Naive thymus-derived CD8-positive, alpha-beta T cell (primary cell): ENCODE results near the gene TRIM62. TPM values are rescaled to one million over a fixed set of nuclear protein-coding genes. Genes with fewer than 3 reads are reported as not detected.
A peak's percentile ranks its signal among the peaks of the same experiment; 100 is the strongest.

Source experiments
- ATAC-seq, 2 donors: fragments of 150-1000 bp; cut with Tn5 transposase in 1 of 2; sonication (Bioruptor Pico), chemical (Tn5 transposase) in 1 of 2; 1 replicate in 1 of 2; 2 replicates in 1 of 2; pipeline ENCODE4 v1.10.0; 2021; ENCODE audit warnings: mild to moderate bottlenecking in 2 of 2, moderate library complexity in 2 of 2
- POLR2A ChIA-PET: fragments of 350-600 bp; sonication (Branson Sonifier 250); formaldehyde crosslinking; loops from one replicate; lab custom pipeline; 2021; ENCODE audit warnings: antibody characterized with exemption; lab: Charles Lee
- DNase-seq, 10 donors: peaks; one replicate each; pipeline versions ENCODE4 v3.0.0 to v3.0.0-alpha.2; 2020 to 2022
- H3K27ac Mint-ChIP-seq, 10 donors: one replicate each; pipeline ENCODE4 v1.8.0; 2020 to 2022; ENCODE audit warnings: mild to moderate bottlenecking in 10 of 10, mixed read lengths in 10 of 10, moderate library complexity in 4 of 10, inconsistent platforms in 1 of 10
- H3K27me3 Mint-ChIP-seq, 5 donors: one replicate each; pipeline ENCODE4 v1.8.0; 2021 to 2022; ENCODE audit warnings: mixed read lengths in 5 of 5
- H3K36me3 Mint-ChIP-seq, 3 donors: one replicate each; pipeline ENCODE4 v1.8.0; 2020 to 2022; ENCODE audit warnings: mixed read lengths in 3 of 3, mild to moderate bottlenecking in 2 of 3, inconsistent platforms in 1 of 3
- H3K4me1 Mint-ChIP-seq, 4 donors: one replicate each; pipeline ENCODE4 v1.8.0; 2021 to 2022; ENCODE audit warnings: mixed read lengths in 4 of 4
- H3K4me3 Mint-ChIP-seq, 10 donors: one replicate each; pipeline ENCODE4 v1.8.0; 2020 to 2022; ENCODE audit warnings: mild to moderate bottlenecking in 10 of 10, mixed read lengths in 10 of 10, moderate library complexity in 6 of 10, inconsistent platforms in 1 of 10
- H3K9me3 Mint-ChIP-seq, 9 donors: one replicate each; pipeline ENCODE4 v1.8.0; 2020 to 2022; ENCODE audit warnings: mixed read lengths in 9 of 9, mild to moderate bottlenecking in 3 of 9, inconsistent platforms in 1 of 9, moderate library complexity in 1 of 9
- polyA plus RNA-seq, 3 donors: library from polyadenylated mRNA; unstranded; fragments of 300-500 nt; fragmentation: Illumina TruSeq; gene quantifications; one replicate each; pipeline ENCODE4 v1.2.3, GENCODE V29; 2021
- total RNA-seq, 8 experiments: library from RNA in 2 of 8; stranded (reverse) in 2 of 8; gene quantifications; one replicate each; pipeline ENCODE4 v1.2.3 and lab custom pipeline; 2021 to 2026

TRIM62 gene
- total and polyA plus RNA-seq, 5 experiments from 2014 or later: 2.7 to 17.6 (median 4.7) TPM

DNA sequence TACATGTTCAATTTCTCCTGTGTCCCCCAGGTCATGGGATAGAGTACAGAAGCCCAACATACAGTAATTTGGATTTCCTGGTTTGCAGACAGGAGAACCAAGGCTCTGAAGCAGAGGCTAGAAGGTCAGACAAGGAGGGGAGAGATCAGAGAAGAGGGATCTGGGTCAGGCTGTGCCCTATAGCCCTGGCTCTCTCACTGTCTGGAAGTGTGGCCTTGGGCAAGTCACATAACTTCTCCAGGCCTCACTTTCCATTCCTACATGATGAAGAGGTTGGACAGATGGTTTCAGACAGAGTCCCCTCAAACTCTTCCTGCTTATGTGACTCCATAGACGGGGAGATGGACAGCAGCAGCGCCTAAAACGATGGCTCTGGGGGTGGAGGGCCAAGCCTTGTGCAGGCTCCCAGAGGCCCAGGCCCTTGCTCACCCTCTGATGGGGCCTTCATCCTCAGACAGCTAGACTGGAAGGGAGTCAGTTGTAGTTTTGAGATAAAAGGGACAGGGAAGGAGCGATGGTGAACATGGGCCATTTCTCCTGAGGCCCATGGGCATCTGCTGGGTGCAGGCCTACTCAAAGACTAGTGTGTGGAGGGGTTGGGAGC lies 2.9 kb downstream of the TRIM62 start:
- Mint-ChIP-seq H3K4me3 (peak overlapping the region in 3 of 10 donors; percentile 34 to 60 (median 37)), H3K36me3 (peaks cover 0 to 13% (median 0%) of the 10 kb centered on the region in 3 donors), H3K27ac (peak overlapping the region in 5 of 10 donors; percentile 12 to 61 (median 42)), H3K4me1 (peaks cover 21 to 41% (median 27%) of the 10 kb centered on the region in 4 donors), H3K27me3 (peaks cover 0 to 1% (median 0%) of the 10 kb centered on the region in 5 donors), H3K9me3 (no peaks in the 10 kb centered on the region)
- DNase-seq (no peak), ATAC-seq (no peak)
- POLR2A ChIA-PET: no interaction called here

DNA sequence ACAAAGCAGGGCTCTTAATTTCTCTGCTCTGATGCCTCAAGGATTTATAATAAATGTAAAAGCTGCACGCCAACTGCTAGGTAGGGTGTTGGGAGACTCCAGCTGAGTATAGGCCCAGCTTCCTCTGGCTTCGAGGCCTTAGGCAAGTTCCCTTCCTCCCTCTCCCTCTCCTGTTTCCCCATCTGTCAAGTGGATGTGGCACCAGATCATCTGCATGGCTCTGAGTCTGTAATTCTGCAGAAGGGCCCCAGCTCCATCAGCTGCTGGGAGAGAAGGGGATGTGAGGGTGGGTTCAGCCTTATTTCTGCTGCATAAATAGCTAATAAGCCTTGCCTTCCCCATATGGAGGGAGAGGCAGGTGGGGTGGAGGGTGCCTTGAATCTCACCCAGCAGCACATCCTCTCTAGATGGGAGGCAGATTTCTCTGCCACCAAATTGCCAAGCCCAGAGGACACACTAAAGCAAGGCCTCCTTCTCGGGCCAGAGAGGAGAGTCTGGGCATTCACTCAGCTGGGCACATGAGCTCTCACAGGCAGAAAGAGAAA lies 3.8 kb downstream of the TRIM62 start:
- Mint-ChIP-seq H3K36me3 (peaks cover 0 to 13% (median 0%) of the 10 kb centered on the region in 3 donors), H3K27ac (no peak overlapping the region), H3K4me1 (peaks cover 23 to 44% (median 31%) of the 10 kb centered on the region in 4 donors), H3K4me3 (peak overlapping the region in 1 of 10 donors; percentile 7), H3K27me3 (peaks cover 0 to 1% (median 0%) of the 10 kb centered on the region in 5 donors), H3K9me3 (no peaks in the 10 kb centered on the region)
- ATAC-seq (no peak), DNase-seq (no peak)
- POLR2A ChIA-PET: interaction anchor here (1.0 kb wide), 1 partner anchor 172 kb away, joined by 3 read pairs; no protein-coding TSS in a partner anchor

DNA sequence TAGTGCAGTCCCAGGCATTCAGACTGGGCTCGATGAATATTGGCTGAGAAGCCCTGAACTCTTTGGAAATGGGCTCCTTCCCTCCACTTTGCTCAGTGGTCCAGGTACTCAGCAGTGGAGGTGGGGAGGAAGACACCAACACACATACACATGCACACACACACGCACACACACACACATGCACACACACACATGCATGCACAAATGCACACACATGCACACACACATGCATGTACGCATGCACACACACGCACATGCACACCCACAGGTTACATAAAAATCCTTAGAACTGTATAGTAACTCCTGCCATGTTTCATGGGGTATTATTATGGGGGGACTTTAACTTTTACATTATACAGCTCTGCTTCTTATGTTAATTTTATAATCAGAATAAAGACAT lies 5.0 kb downstream of the TRIM62 start:
- POLR2A ChIA-PET: no interaction called here
- peaks cover 0 to 16% (median 0%) of the 10 kb centered on the region in 3 donors for H3K36me3 Mint-ChIP-seq
- ATAC-seq (no peak), DNase-seq (no peak)
- no peak overlapping the region for H3K27ac Mint-ChIP-seq
- H3K27me3 Mint-ChIP-seq: no peaks in the 10 kb centered on the region
- H3K9me3 Mint-ChIP-seq: no peaks in the 10 kb centered on the region
- no peak overlapping the region for H3K4me3 Mint-ChIP-seq
- peaks cover 20 to 46% (median 33%) of the 10 kb centered on the region in 4 donors for H3K4me1 Mint-ChIP-seq

DNA sequence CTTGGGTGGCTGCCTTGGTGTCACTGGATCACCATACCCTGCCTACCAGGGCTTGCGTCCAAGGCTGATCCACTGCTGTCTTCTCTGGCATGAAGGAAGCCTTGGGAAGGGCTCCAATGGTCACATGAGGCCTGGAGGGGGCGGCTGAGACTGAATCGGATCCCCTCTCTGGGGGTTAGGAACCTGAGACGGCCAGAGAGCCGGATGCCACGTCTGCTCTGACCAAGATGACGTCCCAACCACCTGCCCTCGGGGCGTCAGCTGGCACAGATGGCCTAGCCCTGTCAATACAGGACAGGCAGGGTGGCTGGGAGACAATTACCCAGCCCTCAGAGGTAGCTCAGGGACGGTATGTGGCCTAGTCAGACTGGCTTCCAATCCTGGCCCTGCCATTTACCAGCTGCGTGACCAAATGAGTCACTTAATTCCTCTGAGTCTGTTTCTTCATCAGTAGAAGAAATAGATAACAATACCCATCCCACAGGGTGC lies 5.4 kb downstream of the TRIM62 start:
- DNase-seq (no peak), ATAC-seq (no peak)
- POLR2A ChIA-PET: no interaction called here
- Mint-ChIP-seq H3K4me3 (no peak overlapping the region), H3K27ac (no peak overlapping the region), H3K27me3 (no peaks in the 10 kb centered on the region), H3K4me1 (peaks cover 21 to 48% (median 34%) of the 10 kb centered on the region in 4 donors), H3K36me3 (peaks cover 0 to 16% (median under 1%) of the 10 kb centered on the region in 3 donors), H3K9me3 (no peaks in the 10 kb centered on the region)

DNA sequence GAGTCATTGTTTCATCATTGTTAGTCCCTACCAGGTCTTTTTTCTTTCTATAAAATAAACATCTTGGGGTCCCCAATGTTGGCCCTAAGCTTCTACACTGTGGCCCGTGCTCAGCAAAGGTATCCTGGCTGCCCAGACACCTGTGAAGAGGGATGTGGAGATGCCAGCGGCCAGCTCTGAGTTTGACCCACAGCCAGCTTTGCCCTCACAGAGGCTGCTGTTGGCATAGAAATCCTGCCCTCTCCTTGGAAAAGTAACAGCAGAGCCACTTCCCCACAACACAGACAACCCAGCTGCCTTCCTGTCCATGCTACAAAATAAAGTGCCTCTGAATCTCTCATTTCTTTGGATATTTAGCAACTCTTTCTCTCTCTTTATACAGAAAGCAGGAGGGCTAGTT lies 6.0 kb downstream of the TRIM62 start:
- no peak overlapping the region for H3K27ac Mint-ChIP-seq
- H3K4me3 Mint-ChIP-seq: no peak overlapping the region
- POLR2A ChIA-PET: no interaction called here
- no peak for ATAC-seq
- peaks cover 21 to 44% (median 34%) of the 10 kb centered on the region in 4 donors for H3K4me1 Mint-ChIP-seq
- no peak for DNase-seq
- peaks cover 0 to 22% (median 3%) of the 10 kb centered on the region in 3 donors for H3K36me3 Mint-ChIP-seq
- no peaks in the 10 kb centered on the region for H3K9me3 Mint-ChIP-seq
- H3K27me3 Mint-ChIP-seq: no peaks in the 10 kb centered on the region

DNA sequence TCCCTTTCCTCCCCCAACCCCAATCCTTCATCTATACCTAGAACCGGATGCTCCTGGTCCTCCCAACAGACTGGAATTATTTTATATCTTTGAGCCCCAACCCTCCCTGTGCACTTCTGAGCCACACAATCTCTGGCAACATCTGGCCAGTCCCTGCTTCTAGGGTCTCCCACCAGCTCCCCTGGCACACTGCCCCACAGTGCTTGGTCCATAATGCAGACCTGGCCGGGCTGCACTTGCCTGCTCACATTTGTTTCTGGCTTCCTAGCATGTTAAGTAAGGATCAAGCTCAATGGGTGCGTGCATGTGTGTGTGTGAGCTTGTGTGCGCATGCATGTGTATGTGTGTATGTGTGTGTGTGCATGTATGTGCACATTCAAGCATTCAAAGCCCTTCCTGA lies 8.8 kb downstream of the TRIM62 start:
- Mint-ChIP-seq H3K27ac (peak overlapping the region in 1 of 10 donors; percentile 50), H3K27me3 (no peaks in the 10 kb centered on the region), H3K9me3 (no peaks in the 10 kb centered on the region), H3K36me3 (peaks cover 0 to 30% (median 13%) of the 10 kb centered on the region in 3 donors), H3K4me1 (peaks cover 12 to 22% (median 16%) of the 10 kb centered on the region in 4 donors), H3K4me3 (no peak overlapping the region)
- ATAC-seq (no peak), DNase-seq (no peak)
- POLR2A ChIA-PET: interaction anchor here (0.6 to 1.4 kb wide), 3 partner anchors 8 to 1477 kb away, joined by 3 to 6 read pairs (median 3); partner anchors contain the start of gene TRIM62

DNA sequence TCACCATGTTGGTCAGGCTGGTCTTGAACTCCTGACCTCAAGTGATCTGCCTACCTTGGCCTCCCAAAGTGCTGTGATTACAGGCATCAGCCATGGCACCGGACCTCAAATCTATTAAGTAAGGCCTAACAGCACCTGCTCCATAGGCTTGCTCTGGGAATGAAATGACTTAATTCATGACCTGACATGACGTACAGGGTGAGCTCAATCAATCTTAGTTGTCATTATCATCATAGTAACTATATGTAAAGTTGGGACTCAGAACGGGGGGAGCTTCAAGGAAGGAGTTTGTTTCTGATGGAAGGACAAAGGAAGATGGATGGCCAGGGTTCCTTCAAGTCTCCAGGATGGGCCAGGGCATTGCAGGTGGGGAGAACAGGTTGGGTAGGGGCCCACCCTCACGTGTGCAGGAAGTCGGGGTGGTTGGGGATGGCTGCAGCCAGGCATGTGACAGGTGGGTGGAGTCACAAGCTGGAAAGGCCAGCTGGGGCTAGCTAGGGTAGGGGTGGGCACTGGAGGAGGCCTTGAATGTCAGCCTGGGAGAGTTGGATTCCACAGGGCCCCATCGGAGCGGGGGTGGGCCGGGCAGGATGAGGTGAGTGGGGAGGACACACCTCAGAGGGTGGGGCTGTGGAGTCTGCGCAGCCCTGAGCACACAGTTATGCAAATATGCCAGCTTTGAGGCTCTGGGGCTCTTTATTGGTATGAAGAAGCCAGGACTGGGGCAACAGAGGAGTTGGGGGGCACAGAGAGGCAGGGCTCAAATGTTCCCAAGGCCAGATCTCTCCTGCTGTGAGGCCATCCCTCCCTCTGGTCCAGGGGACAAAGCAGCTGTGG lies 9.6 kb downstream of the TRIM62 start:
- POLR2A ChIA-PET: interaction anchor here (0.6 to 1.4 kb wide), 4 partner anchors 9 to 1476 kb away, joined by 3 to 6 read pairs (median 3); partner anchors contain the start of genes RNF19B and TRIM62
- no peaks in the 10 kb centered on the region for H3K9me3 Mint-ChIP-seq
- H3K27ac Mint-ChIP-seq: peak overlapping the region in 3 of 10 donors; percentile 15 to 55 (median 20)
- H3K4me1 Mint-ChIP-seq: peaks cover 12 to 18% (median 16%) of the 10 kb centered on the region in 4 donors
- ATAC-seq: no peak
- no peaks in the 10 kb centered on the region for H3K27me3 Mint-ChIP-seq
- no peak overlapping the region for H3K4me3 Mint-ChIP-seq
- DNase-seq: no peak
- peaks cover 6 to 39% (median 17%) of the 10 kb centered on the region in 3 donors for H3K36me3 Mint-ChIP-seq

DNA sequence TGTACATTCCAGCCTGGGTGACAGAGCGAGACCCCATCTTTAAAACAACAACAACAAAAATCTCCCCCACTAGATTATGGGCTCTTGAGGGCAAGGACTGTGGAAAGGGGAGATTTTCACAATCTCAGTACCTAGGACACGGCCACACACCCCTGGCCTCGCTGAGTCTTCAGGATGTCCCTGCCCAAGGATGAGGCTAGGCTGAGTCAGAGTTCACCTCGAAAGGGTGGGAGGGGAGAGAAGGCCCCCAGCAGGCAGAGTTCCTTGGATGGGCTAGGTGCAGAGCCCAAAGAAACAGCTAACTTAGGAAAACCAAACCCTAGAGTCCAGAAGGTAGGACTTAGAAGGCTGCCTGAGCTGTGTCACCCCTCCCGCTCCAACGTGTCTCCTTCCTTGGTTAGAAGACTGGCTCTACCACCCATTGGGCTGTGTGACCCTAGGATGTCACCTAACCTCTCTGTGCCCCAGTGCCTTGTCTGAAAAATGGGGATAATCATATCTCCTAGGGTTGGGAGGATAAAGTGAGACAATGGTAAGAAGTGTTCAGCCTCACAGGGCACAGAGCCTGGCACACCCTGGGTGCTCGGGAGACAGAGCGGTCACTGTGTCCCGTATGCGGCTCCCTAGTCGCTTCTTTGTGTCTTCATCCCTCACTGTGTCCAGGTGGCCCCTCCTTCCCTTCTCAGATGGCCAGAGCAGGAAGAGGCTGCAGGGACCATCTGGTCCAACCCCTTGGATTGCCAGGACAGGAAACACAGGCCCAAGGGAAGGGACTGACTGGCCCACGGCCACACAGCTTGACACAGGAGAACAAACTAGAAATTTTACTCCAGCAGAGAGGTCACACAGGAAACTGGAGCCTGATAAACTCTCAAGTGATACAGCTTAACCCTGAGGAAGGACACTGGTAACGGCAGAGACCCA lies 11.2 kb downstream of the TRIM62 start:
- Mint-ChIP-seq H3K4me3 (no peak overlapping the region), H3K4me1 (peaks cover 12 to 23% (median 16%) of the 10 kb centered on the region in 4 donors), H3K9me3 (no peaks in the 10 kb centered on the region), H3K27ac (peak overlapping the region in 1 of 10 donors; percentile 38), H3K27me3 (no peaks in the 10 kb centered on the region), H3K36me3 (peaks cover 6 to 38% (median 17%) of the 10 kb centered on the region in 3 donors)
- POLR2A ChIA-PET: interaction anchor here (1.5 kb wide), 1 partner anchor 10 kb away, joined by 4 read pairs; no protein-coding TSS in a partner anchor
- DNase-seq (no peak), ATAC-seq (no peak)

DNA sequence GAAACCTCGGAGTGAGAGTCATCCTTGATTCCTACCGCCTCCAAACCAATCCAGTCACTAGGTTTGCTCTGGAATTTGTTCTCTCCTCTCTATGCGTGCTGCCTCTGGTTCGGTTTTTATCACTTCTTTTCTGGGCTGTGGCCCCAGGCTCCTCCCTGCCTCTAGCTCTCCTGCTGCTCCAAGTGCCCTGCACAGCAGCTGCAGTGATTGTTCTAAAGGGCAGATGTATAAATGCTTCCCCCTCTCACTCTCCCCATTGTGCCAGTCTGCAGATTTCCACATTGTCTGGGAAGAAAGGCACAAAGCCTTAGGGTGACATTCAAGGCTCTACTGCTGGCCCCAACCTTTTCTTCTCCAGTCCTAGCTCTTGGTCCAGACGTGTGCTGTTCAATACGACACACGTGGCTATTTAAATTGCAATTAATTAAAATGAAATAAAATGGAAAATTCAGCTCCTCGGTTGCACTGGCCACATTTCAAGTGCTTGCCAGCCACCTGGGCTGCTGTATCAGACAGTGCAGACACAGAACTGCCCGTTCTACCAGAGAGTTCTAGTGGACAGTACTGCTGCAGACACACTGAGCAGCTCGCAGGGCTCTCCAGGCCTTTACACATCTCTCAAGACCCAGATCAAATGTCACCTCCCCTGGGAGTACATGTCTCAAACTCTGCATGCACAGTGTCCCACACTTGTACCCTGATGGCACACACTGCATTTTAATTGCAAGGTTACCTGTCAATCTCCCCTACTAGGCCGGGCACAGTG lies 12.4 kb downstream of the TRIM62 start:
- ATAC-seq: no peak

DNA sequence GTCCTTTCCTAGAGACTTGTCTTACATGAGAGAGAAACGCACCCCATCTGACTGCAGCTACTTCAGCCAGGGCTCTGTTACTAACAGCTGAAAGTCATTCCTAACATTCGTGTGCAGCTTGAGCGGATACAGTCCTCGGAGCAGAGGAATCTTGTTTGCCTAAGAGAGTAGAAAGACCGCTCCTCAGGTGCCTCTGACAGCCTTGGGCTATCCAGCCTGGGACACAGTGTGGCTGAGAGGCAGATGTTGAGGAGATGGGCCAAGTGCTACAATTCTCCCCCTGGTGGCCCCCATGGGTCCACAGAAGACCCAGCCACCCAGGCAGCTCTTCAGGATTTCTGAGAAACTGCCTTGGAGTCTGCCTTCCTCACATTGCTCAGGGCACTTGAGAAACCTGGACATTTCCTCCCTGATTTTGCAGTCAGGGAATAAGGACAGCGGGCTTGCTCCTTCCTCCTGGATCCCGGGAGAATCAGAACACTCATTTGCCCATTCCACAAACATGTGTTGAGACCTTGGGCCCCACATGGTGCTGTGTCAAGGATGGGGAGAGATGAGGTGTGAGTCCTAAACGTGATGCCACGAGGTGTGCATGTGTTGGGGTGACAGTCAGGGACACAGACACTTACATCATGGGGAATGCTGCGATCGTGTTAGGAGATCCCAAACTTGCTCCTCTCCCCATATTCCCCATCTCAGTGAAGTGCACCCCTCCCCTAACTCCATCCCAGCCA lies 13.1 kb downstream of the TRIM62 start:
- H3K27me3 Mint-ChIP-seq: no peaks in the 10 kb centered on the region
- peaks cover 12 to 22% (median 17%) of the 10 kb centered on the region in 4 donors for H3K4me1 Mint-ChIP-seq
- H3K27ac Mint-ChIP-seq: peak overlapping the region in 1 of 10 donors; percentile 21
- DNase-seq: no peak
- H3K36me3 Mint-ChIP-seq: peaks cover 6 to 32% (median 17%) of the 10 kb centered on the region in 3 donors
- no peak for ATAC-seq
- no peak overlapping the region for H3K4me3 Mint-ChIP-seq
- H3K9me3 Mint-ChIP-seq: no peaks in the 10 kb centered on the region
- POLR2A ChIA-PET: interaction anchor here (1.6 to 1.7 kb wide), 2 partner anchors 9 to 42 kb away, joined by 4 to 6 read pairs; no protein-coding TSS in a partner anchor

More for the DNA sequence above, 12.4 kb downstream of the TRIM62 start:
- H3K4me3 Mint-ChIP-seq: no peak overlapping the region
- POLR2A ChIA-PET: interaction anchor here (1.6 to 1.7 kb wide), 2 partner anchors 9 to 42 kb away, joined by 4 to 6 read pairs; no protein-coding TSS in a partner anchor
- peaks cover 6 to 31% (median 17%) of the 10 kb centered on the region in 3 donors for H3K36me3 Mint-ChIP-seq
- no peak overlapping the region for H3K27ac Mint-ChIP-seq
- H3K4me1 Mint-ChIP-seq: peaks cover 12 to 24% (median 16%) of the 10 kb centered on the region in 4 donors
- H3K27me3 Mint-ChIP-seq: no peaks in the 10 kb centered on the region
- DNase-seq: no peak
- H3K9me3 Mint-ChIP-seq: no peaks in the 10 kb centered on the region
